Measurements from ENCODE around the gene ZNF446.
"Not testable (repeated sequence)": the region's sequence is repeated elsewhere in the genome, so short reads cannot be mapped to it uniquely, and the experiment has no call there.

Gene ZNF446

GRCh38 chr19:58480481-58480830 lies 4.3 kb downstream of the ZNF446 start:
- Histone ChIP-seq H3K79me2 (ENCODE audit: control insufficient read depth, insufficient read depth, low read length, unreplicated experiment) (no peaks in the 10 kb centered on the region), H3K27ac (ENCODE audit: low read depth, low read length) (no peak overlapping the region), H3K4me1 (ENCODE audit: control insufficient read depth, insufficient read depth, low read length, unreplicated experiment) (no peaks in the 10 kb centered on the region), H3K36me3 (ENCODE audit: insufficient read depth, low read length) (no peaks in the 10 kb centered on the region), H2AFZ (ENCODE audit: low read length, unreplicated experiment) (no peak overlapping the region), H3K4me3 (ENCODE audit: low read depth, low read length) (no peak overlapping the region), H3K27me3 (ENCODE audit: insufficient read depth, low read length) (no peaks in the 10 kb centered on the region)

GRCh38 chr19:58480831-58481230 lies 4.7 kb downstream of the ZNF446 start:
- Histone ChIP-seq H3K4me3 (ENCODE audit: low read depth, low read length) (no peak overlapping the region), H3K27me3 (ENCODE audit: insufficient read depth, low read length) (no peaks in the 10 kb centered on the region), H3K4me1 (ENCODE audit: control insufficient read depth, insufficient read depth, low read length, unreplicated experiment) (no peaks in the 10 kb centered on the region), H3K27ac (ENCODE audit: low read depth, low read length) (no peak overlapping the region), H2AFZ (ENCODE audit: low read length, unreplicated experiment) (no peak overlapping the region), H3K79me2 (ENCODE audit: control insufficient read depth, insufficient read depth, low read length, unreplicated experiment) (no peaks in the 10 kb centered on the region), H3K36me3 (ENCODE audit: insufficient read depth, low read length) (no peaks in the 10 kb centered on the region)

- Histone ChIP-seq H3K4me1 (ENCODE audit: control insufficient read depth, insufficient read depth, low read length, unreplicated experiment) (no peaks in the 10 kb centered on the region), H3K27ac (ENCODE audit: low read depth, low read length) (no peak overlapping the region), H2AFZ (ENCODE audit: low read length, unreplicated experiment) (no peak overlapping the region), H3K79me2 (ENCODE audit: control insufficient read depth, insufficient read depth, low read length, unreplicated experiment) (no peaks in the 10 kb centered on the region), H3K27me3 (ENCODE audit: insufficient read depth, low read length) (no peaks in the 10 kb centered on the region), H3K4me3 (ENCODE audit: low read depth, low read length) (no peak overlapping the region), H3K36me3 (ENCODE audit: insufficient read depth, low read length) (no peaks in the 10 kb centered on the region)
Observed at GRCh38 chr19:58482372-58482771, 6.2 kb downstream of the ZNF446 start.

- Histone ChIP-seq H3K27me3 (ENCODE audit: insufficient read depth, low read length) (no peaks in the 10 kb centered on the region), H3K79me2 (ENCODE audit: control insufficient read depth, insufficient read depth, low read length, unreplicated experiment) (no peaks in the 10 kb centered on the region)
Observed at GRCh38 chr19:58483776-58484175, 7.6 kb downstream of the ZNF446 start.

GRCh38 chr19:58484349-58484748 lies 8.2 kb downstream of the ZNF446 start:
- not testable (repeated sequence) for H3K4me1 ChIP-seq (ENCODE audit: control insufficient read depth, insufficient read depth, low read length, unreplicated experiment); H3K27ac ChIP-seq (ENCODE audit: low read depth, low read length); H3K27me3 ChIP-seq (ENCODE audit: insufficient read depth, low read length); H2AFZ ChIP-seq (ENCODE audit: low read length, unreplicated experiment); H3K4me3 ChIP-seq (ENCODE audit: low read depth, low read length); H3K36me3 ChIP-seq (ENCODE audit: insufficient read depth, low read length); H3K79me2 ChIP-seq (ENCODE audit: control insufficient read depth, insufficient read depth, low read length, unreplicated experiment)

More at GRCh38 chr19:58483776-58484175, 7.6 kb downstream of the ZNF446 start:
- Histone ChIP-seq H3K36me3 (ENCODE audit: insufficient read depth, low read length) (no peaks in the 10 kb centered on the region), H3K4me3 (ENCODE audit: low read depth, low read length) (no peak overlapping the region), H2AFZ (ENCODE audit: low read length, unreplicated experiment) (no peak overlapping the region), H3K4me1 (ENCODE audit: control insufficient read depth, insufficient read depth, low read length, unreplicated experiment) (no peaks in the 10 kb centered on the region), H3K27ac (ENCODE audit: low read depth, low read length) (no peak overlapping the region)

- Histone ChIP-seq H3K4me3 (ENCODE audit: low read depth, low read length) (no peak overlapping the region), H3K4me1 (ENCODE audit: control insufficient read depth, insufficient read depth, low read length, unreplicated experiment) (no peaks in the 10 kb centered on the region), H3K27me3 (ENCODE audit: insufficient read depth, low read length) (no peaks in the 10 kb centered on the region), H3K79me2 (ENCODE audit: control insufficient read depth, insufficient read depth, low read length, unreplicated experiment) (no peaks in the 10 kb centered on the region), H2AFZ (ENCODE audit: low read length, unreplicated experiment) (no peak overlapping the region), H3K36me3 (ENCODE audit: insufficient read depth, low read length) (no peaks in the 10 kb centered on the region), H3K27ac (ENCODE audit: low read depth, low read length) (no peak overlapping the region)
Observed at GRCh38 chr19:58491393-58491792, 15.2 kb downstream of the ZNF446 start.

- no peaks in the 10 kb centered on the region for H3K36me3 ChIP-seq (ENCODE audit: insufficient read depth, low read length)
- H3K4me1 ChIP-seq (ENCODE audit: control insufficient read depth, insufficient read depth, low read length, unreplicated experiment) = no peaks in the 10 kb centered on the region
- no peaks in the 10 kb centered on the region for H3K79me2 ChIP-seq (ENCODE audit: control insufficient read depth, insufficient read depth, low read length, unreplicated experiment)
- no peak overlapping the region for H3K4me3 ChIP-seq (ENCODE audit: low read depth, low read length)
- H3K27me3 ChIP-seq (ENCODE audit: insufficient read depth, low read length) = no peaks in the 10 kb centered on the region
- H3K27ac ChIP-seq (ENCODE audit: low read depth, low read length) = no peak overlapping the region
- no peak overlapping the region for H2AFZ ChIP-seq (ENCODE audit: low read length, unreplicated experiment)
Observed at GRCh38 chr19:58492265-58492664, 16.1 kb downstream of the ZNF446 start.

- Histone ChIP-seq H3K27ac (ENCODE audit: low read depth, low read length) (no peak overlapping the region), H2AFZ (ENCODE audit: low read length, unreplicated experiment) (no peak overlapping the region), H3K4me3 (ENCODE audit: low read depth, low read length) (no peak overlapping the region)
Observed at GRCh38 chr19:58497634-58498170, 21.6 kb downstream of the ZNF446 start.

GRCh38 chr19:58498316-58499020 lies 22.3 kb downstream of the ZNF446 start:
- no peaks in the 10 kb centered on the region for H3K79me2 ChIP-seq (ENCODE audit: control insufficient read depth, insufficient read depth, low read length, unreplicated experiment)
- H3K4me1 ChIP-seq (ENCODE audit: control insufficient read depth, insufficient read depth, low read length, unreplicated experiment) = no peaks in the 10 kb centered on the region
- no peak overlapping the region for H3K27ac ChIP-seq (ENCODE audit: low read depth, low read length)
- peak overlapping the region; percentile 74 for H3K4me3 ChIP-seq (ENCODE audit: low read depth, low read length)
- H3K36me3 ChIP-seq (ENCODE audit: insufficient read depth, low read length) = no peaks in the 10 kb centered on the region
- no peaks in the 10 kb centered on the region for H3K27me3 ChIP-seq (ENCODE audit: insufficient read depth, low read length)
- peak overlapping the region; percentile 72 for H2AFZ ChIP-seq (ENCODE audit: low read length, unreplicated experiment)

More at GRCh38 chr19:58497634-58498170, 21.6 kb downstream of the ZNF446 start:
- H3K27me3 ChIP-seq (ENCODE audit: insufficient read depth, low read length) = no peaks in the 10 kb centered on the region
- no peaks in the 10 kb centered on the region for H3K4me1 ChIP-seq (ENCODE audit: control insufficient read depth, insufficient read depth, low read length, unreplicated experiment)
- H3K79me2 ChIP-seq (ENCODE audit: control insufficient read depth, insufficient read depth, low read length, unreplicated experiment) = no peaks in the 10 kb centered on the region
- H3K36me3 ChIP-seq (ENCODE audit: insufficient read depth, low read length) = no peaks in the 10 kb centered on the region

- Histone ChIP-seq H3K4me1 (ENCODE audit: control insufficient read depth, insufficient read depth, low read length, unreplicated experiment) (no peaks in the 10 kb centered on the region), H3K4me3 (ENCODE audit: low read depth, low read length) (peak overlapping the region; percentile 76), H3K27ac (ENCODE audit: low read depth, low read length) (no peak overlapping the region), H3K79me2 (ENCODE audit: control insufficient read depth, insufficient read depth, low read length, unreplicated experiment) (no peaks in the 10 kb centered on the region), H3K36me3 (ENCODE audit: insufficient read depth, low read length) (no peaks in the 10 kb centered on the region), H3K27me3 (ENCODE audit: insufficient read depth, low read length) (no peaks in the 10 kb centered on the region), H2AFZ (ENCODE audit: low read length, unreplicated experiment) (peak overlapping the region; percentile 72)
Observed at GRCh38 chr19:58499021-58499927, 23.1 kb downstream of the ZNF446 start.

Measured in ACC112 (cell line).